Peyer's patch (tissue), 4 donors: ENCODE data around the gene MELK. TPM values are rescaled to one million over a fixed set of nuclear protein-coding genes. Genes with fewer than 3 reads are reported as not detected.
"Not testable (repeated sequence)": the region's sequence is repeated elsewhere in the genome, so short reads cannot be mapped to it uniquely, and the experiment has no call there.

Experiments
- DNase-seq, 3 donors: peaks; one replicate each; pipeline ENCODE4 v3.0.0-alpha.2; 2017 to 2019
- H3K27ac ChIP-seq, 4 donors: fragments of 200-600 bp; sonication (generic); one replicate each; pipeline ENCODE4 v1.5.1; 2016 to 2019
- H3K27me3 ChIP-seq, 2 donors: fragments of 200-600 bp; sonication (generic); one replicate each; pipeline ENCODE4 v1.5.1; 2019
- H3K36me3 ChIP-seq, 3 donors: fragments of 200-600 bp; sonication (generic); one replicate each; pipeline ENCODE4 v1.5.1; 2016 to 2019
- H3K4me1 ChIP-seq, 4 donors: fragments of 200-600 bp; sonication (generic); one replicate each; pipeline ENCODE4 v1.5.1; 2016 to 2019
- H3K4me3 ChIP-seq, 4 donors: fragments of 200-600 bp; sonication (generic); 1 replicate in 3 of 4; 2 replicates in 1 of 4; pipeline ENCODE4 v1.5.1; 2016 to 2019; ENCODE audit warnings: mild to moderate bottlenecking in 1 of 4
- H3K9me3 ChIP-seq, 4 donors: fragments of 200-600 bp; sonication (generic); one replicate each; pipeline ENCODE4 v1.5.1; 2016 to 2019; ENCODE audit warnings: mild to moderate bottlenecking in 1 of 4
- CTCF ChIP-seq, 6 experiments: fragments of 450-650 bp in 4 of 6; fragments of 200-600 bp in 2 of 6; sonication (generic) in 1 of 6; IDR thresholded peaks; one replicate each; pipeline ENCODE4 v1.5.1; 2017 to 2019; ENCODE audit warnings: antibody characterized with exemption in 6 of 6, mild to moderate bottlenecking in 3 of 6, moderate library complexity in 1 of 6
- POLR2A ChIP-seq, 2 donors: fragments of 450-650 bp; IDR thresholded peaks; one replicate each; pipeline ENCODE4 v1.5.1; 2017; ENCODE audit warnings: antibody characterized with exemption in 2 of 2, mild to moderate bottlenecking in 2 of 2, moderate library complexity in 2 of 2
- total RNA-seq, 4 donors: library from RNA; depleted of rRNA; stranded (reverse); fragments of >200 nt; gene quantifications; one replicate each; pipeline ENCODE4 v1.1.0, GENCODE V29; 2016

Gene MELK
- total RNA-seq, 4 donors from 2014 or later, result 1.2 to 4.5 (median 3.2) TPM

DNA sequence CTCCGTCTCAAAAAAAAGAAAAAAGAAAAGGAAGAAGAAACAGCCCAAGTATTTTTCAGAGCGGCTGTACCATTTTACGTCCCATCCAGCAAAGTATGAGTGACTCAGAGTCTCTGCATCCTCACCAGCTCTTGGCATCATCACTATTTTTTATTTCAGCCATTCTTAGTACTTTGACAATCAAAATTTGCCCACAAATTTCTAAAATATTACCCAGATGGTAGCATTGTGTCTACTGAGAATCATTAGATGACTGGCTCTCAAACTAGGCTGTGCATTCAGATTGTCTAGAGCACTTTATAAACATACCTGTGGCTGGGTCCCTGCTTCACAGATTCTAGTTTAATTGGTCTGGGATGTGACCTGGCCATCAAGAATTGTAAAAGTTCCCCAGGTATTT is 21.6 kb upstream of the MELK start:
- Histone ChIP-seq H3K4me1 (no peaks in the 10 kb centered on the region), H3K27ac (no peak overlapping the region), H3K36me3 (no peaks in the 10 kb centered on the region), H3K27me3 (no peaks in the 10 kb centered on the region), H3K9me3 (no peaks in the 10 kb centered on the region), H3K4me3 (no peak overlapping the region)
- TF ChIP-seq POLR2A (IDR thresholded peaks at IDR 0.05) (no peak), CTCF (IDR thresholded peaks at IDR 0.05) (no peak)
- DNase-seq, result no peak

- no peaks in the 10 kb centered on the region for H3K27me3 ChIP-seq
- no peak for TF ChIP-seq POLR2A (IDR thresholded peaks at IDR 0.05)
- TF ChIP-seq CTCF (IDR thresholded peaks at IDR 0.05), result no peak
- no peaks in the 10 kb centered on the region for H3K9me3 ChIP-seq
- no peak for DNase-seq
- no peak overlapping the region for H3K4me3 ChIP-seq
- no peaks in the 10 kb centered on the region for H3K4me1 ChIP-seq
- no peak overlapping the region for H3K27ac ChIP-seq
- H3K36me3 ChIP-seq, result no peaks in the 10 kb centered on the region
Observed at GRCh38 chr9:36551910-36552309, 20.8 kb upstream of the MELK start.

DNA sequence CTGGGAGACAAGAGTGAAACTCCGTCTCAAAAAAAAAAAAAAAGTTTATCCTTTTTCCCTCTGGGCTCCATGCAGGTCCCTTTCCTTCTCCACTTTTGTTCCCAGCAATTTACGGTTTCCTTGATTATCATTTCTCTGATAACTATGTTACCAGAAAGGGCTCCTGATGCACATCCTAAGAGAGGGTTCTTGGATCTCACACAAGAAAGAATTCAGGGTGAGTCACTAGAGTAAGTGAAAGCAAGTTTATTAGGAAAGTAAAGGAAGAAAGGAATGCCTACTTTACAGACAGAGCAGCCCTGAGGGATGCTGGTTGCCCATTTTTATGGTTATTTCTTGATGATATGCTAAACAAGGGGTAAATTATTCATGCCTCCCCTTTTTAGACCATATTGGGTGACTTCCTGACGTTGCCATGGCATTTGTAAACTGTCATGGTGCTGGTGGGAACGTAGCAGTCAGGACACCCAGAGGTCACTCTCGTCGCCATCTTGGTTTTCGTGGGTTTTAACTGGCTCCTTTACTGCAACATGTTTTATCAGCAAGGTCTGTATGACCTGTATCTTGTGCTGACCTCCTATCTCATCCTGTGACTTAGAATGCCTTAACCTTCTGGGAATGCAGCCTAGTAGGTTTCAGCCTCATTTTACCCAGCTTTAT is 13.5 kb upstream of the MELK start:
- H3K27ac ChIP-seq, result no peak overlapping the region
- H3K9me3 ChIP-seq, result no peaks in the 10 kb centered on the region
- no peaks in the 10 kb centered on the region for H3K36me3 ChIP-seq
- DNase-seq, result no peak
- TF ChIP-seq POLR2A (IDR thresholded peaks at IDR 0.05) (no peak), CTCF (IDR thresholded peaks at IDR 0.05) (no peak)
- H3K4me1 ChIP-seq, result no peaks in the 10 kb centered on the region
- no peak overlapping the region for H3K4me3 ChIP-seq
- no peaks in the 10 kb centered on the region for H3K27me3 ChIP-seq

- no peak for TF ChIP-seq POLR2A (IDR thresholded peaks at IDR 0.05)
- no peak for TF ChIP-seq CTCF (IDR thresholded peaks at IDR 0.05)
- Histone ChIP-seq H3K27ac (no peak overlapping the region), H3K27me3 (no peaks in the 10 kb centered on the region), H3K9me3 (no peaks in the 10 kb centered on the region), H3K36me3 (no peaks in the 10 kb centered on the region), H3K4me3 (no peak overlapping the region), H3K4me1 (no peaks in the 10 kb centered on the region)
- DNase-seq, result no peak
Observed at GRCh38 chr9:36560771-36561170, 11.9 kb upstream of the MELK start.

GRCh38 chr9:36562801-36563200 is 9.9 kb upstream of the MELK start:
- H3K36me3 ChIP-seq, H3K27me3 ChIP-seq, H3K4me3 ChIP-seq, H3K27ac ChIP-seq, H3K9me3 ChIP-seq, H3K4me1 ChIP-seq, DNase-seq: not testable (repeated sequence)

- Histone ChIP-seq H3K36me3 (no peaks in the 10 kb centered on the region), H3K4me3 (no peak overlapping the region), H3K27me3 (no peaks in the 10 kb centered on the region), H3K27ac (no peak overlapping the region), H3K4me1 (no peaks in the 10 kb centered on the region), H3K9me3 (no peaks in the 10 kb centered on the region)
- DNase-seq, result no peak
- TF ChIP-seq CTCF (IDR thresholded peaks at IDR 0.05) (no peak), POLR2A (IDR thresholded peaks at IDR 0.05) (no peak)
Observed at GRCh38 chr9:36566813-36567221, 5.9 kb upstream of the MELK start.

- H3K36me3 ChIP-seq, H3K4me3 ChIP-seq, H3K9me3 ChIP-seq, H3K27me3 ChIP-seq, H3K27ac ChIP-seq, DNase-seq, H3K4me1 ChIP-seq: not testable (repeated sequence)
Observed at GRCh38 chr9:36568681-36569080, 4.0 kb upstream of the MELK start.
